PC-9 (cell line): ENCODE results near the gene DES. TPM values are rescaled to one million over a fixed set of nuclear protein-coding genes. Genes with fewer than 3 reads are reported as not detected.

Experiments
- BruUV-seq: library from RNA; stranded (reverse); fragments of 400-500 nt; replicated peaks from 2 replicates; lab custom pipeline; 2021; lab: Mats Ljungman, UMichigan
- CTCF ChIA-PET: fragments of 300-600 bp; sonication (Branson Sonifier 250); formaldehyde crosslinking; loops from one replicate; lab custom pipeline; 2022; ENCODE audit warnings: antibody characterized with exemption; lab: Charles Lee
- POLR2A ChIA-PET: fragments of 300-600 bp; sonication (Branson Sonifier 250); formaldehyde crosslinking; loops from one replicate; lab custom pipeline; 2022; ENCODE audit warnings: antibody characterized with exemption; ENCODE audit not compliant: unreplicated experiment; lab: Charles Lee
- DNase-seq, 2 experiments: peaks; one replicate each; pipeline versions ENCODE4 v3.0.0 to v3.0.0-alpha.2; 2015 to 2022; ENCODE audit warnings: mixed read lengths in 1 of 2
- H2AFZ ChIP-seq: fragments of 200-600 bp; sonication (generic); 2 replicates; pipeline ENCODE4 v1.8.1; 2017; ENCODE audit warnings: antibody characterized with exemption
- H3F3A ChIP-seq: fragments of 200-600 bp; sonication (generic); 2 replicates; pipeline ENCODE4 v1.8.1; 2017; ENCODE audit warnings: antibody characterized with exemption, mild to moderate bottlenecking, low read depth; ENCODE audit not compliant: insufficient read depth
- H3K27ac ChIP-seq: fragments of 200-600 bp; sonication (generic); 2 replicates; pipeline ENCODE4 v1.6.1; 2016; ENCODE audit warnings: mixed run types
- H3K27me3 ChIP-seq: fragments of 200-600 bp; sonication (generic); 2 replicates; pipeline ENCODE4 v1.6.1; 2016; ENCODE audit warnings: low read depth, mixed run types; ENCODE audit not compliant: insufficient read depth
- H3K36me3 ChIP-seq: fragments of 200-600 bp; sonication (generic); 2 replicates; pipeline ENCODE4 v1.6.1; 2016; ENCODE audit warnings: low read depth, mixed run types
- H3K4me1 ChIP-seq: fragments of 200-600 bp; sonication (generic); replicated peaks from 2 replicates; pipeline ENCODE4 v1.6.1; 2016; ENCODE audit warnings: mixed run types; ENCODE audit not compliant: insufficient read depth
- H3K4me2 ChIP-seq: fragments of 200-600 bp; sonication (generic); 2 replicates; pipeline ENCODE4 v1.6.1; 2017; ENCODE audit warnings: mixed run types
- H3K4me3 ChIP-seq: fragments of 200-600 bp; sonication (generic); 2 replicates; pipeline ENCODE4 v1.6.1; 2016; ENCODE audit warnings: mixed run types
- H3K79me2 ChIP-seq: fragments of 200-600 bp; sonication (generic); 2 replicates; pipeline ENCODE4 v1.6.1; 2017; ENCODE audit warnings: low read depth, mixed run types
- H3K9me2 ChIP-seq: fragments of 200-600 bp; sonication (generic); 2 replicates; pipeline ENCODE4 v1.8.1; 2017; ENCODE audit warnings: mild to moderate bottlenecking; ENCODE audit not compliant: insufficient read depth
- H3K9me3 ChIP-seq: fragments of 200-600 bp; sonication (generic); 2 replicates; pipeline ENCODE4 v1.8.1; 2016; ENCODE audit warnings: low read depth; ENCODE audit not compliant: insufficient read depth
- H4K20me1 ChIP-seq: fragments of 200-600 bp; sonication (generic); 2 replicates; pipeline ENCODE4 v1.8.1; 2017; ENCODE audit not compliant: insufficient read depth
- CTCF ChIP-seq: fragments of 200-600 bp; sonication (generic); conservative IDR thresholded peaks from 2 replicates; pipeline ENCODE4 v1.6.1; 2017; ENCODE audit warnings: mixed run types, antibody characterized with exemption, mild to moderate bottlenecking, moderate library complexity
- EZH2 ChIP-seq: fragments of 200-600 bp; sonication (generic); IDR thresholded peaks from 2 replicates; pipeline ENCODE4 v1.8.0; 2017; ENCODE audit warnings: antibody characterized with exemption, low read depth
- intact Hi-C: fragments of 100-400 bp; cut with micrococcal nuclease; formaldehyde crosslinking; loops from one replicate; pipeline ENCODE4 v1.10.0; 2022; ENCODE audit not compliant: unreplicated experiment
- total RNA-seq: library from RNA; stranded (reverse); gene quantifications from 2 replicates; pipeline ENCODE4 v1.2.3, GENCODE V29; 2021

DES gene
- total RNA-seq, 1 experiment from 2014 or later: not detected

GRCh38 chr2:219474285-219475060 lies 56.3 kb downstream of the DES start:
- Histone ChIP-seq H3K9me2 (no peaks in the 10 kb centered on the region), H3K27me3 (no peaks in the 10 kb centered on the region), H3K79me2 (no peaks in the 10 kb centered on the region), H3K4me2 (no peak overlapping the region), H3K4me1 (no peaks in the 10 kb centered on the region), H3F3A (no peaks in the 10 kb centered on the region), H2AFZ (no peak overlapping the region), H3K27ac (no peak overlapping the region), H3K4me3 (no peak overlapping the region), H3K9me3 (no peaks in the 10 kb centered on the region), H3K36me3 (no peaks in the 10 kb centered on the region), H4K20me1 (no peaks in the 10 kb centered on the region; the same call in 1 of the 2 replicates)
- CTCF ChIA-PET: interaction anchor here (0.7 kb wide), 1 partner anchor 19 kb away, joined by 5 read pairs; no protein-coding TSS in a partner anchor
- no TSS peak for BruUV-seq
- intact Hi-C loops: no loop called here
- no peak for DNase-seq
- TF ChIP-seq CTCF (no peak), EZH2 (no peak)
- POLR2A ChIA-PET: no interaction called here

GRCh38 chr2:219475278-219475677 lies 57.1 kb downstream of the DES start:
- POLR2A ChIA-PET: no interaction called here
- intact Hi-C loops: no loop called here

More at GRCh38 chr2:219475278-219475677, 57.1 kb downstream of the DES start:
- H3K4me1 ChIP-seq: no peaks in the 10 kb centered on the region
- H3K27ac ChIP-seq: no peak overlapping the region
- H2AFZ ChIP-seq: no peak overlapping the region
- TF ChIP-seq EZH2 (no peak), CTCF (no peak)
- H3K79me2 ChIP-seq: no peaks in the 10 kb centered on the region
- no peak overlapping the region for H3K4me2 ChIP-seq
- no peaks in the 10 kb centered on the region for H3K36me3 ChIP-seq
- H3K9me3 ChIP-seq: no peaks in the 10 kb centered on the region
- no TSS peak for BruUV-seq
- no peaks in the 10 kb centered on the region for H3F3A ChIP-seq
- no peaks in the 10 kb centered on the region for H3K27me3 ChIP-seq
- DNase-seq: no peak
- no peak overlapping the region for H3K4me3 ChIP-seq
- H3K9me2 ChIP-seq: no peaks in the 10 kb centered on the region
- CTCF ChIA-PET: no interaction called here
- H4K20me1 ChIP-seq: no peaks in the 10 kb centered on the region; the same call in 1 of the 2 replicates
